RWPE1 (cell line): ENCODE results near the gene GPATCH2.

Experiments
- CTCF ChIA-PET: fragments of 350-600 bp; sonication (Branson Sonifier 250); formaldehyde crosslinking; extraction: SDS; loops from one replicate; lab custom pipeline; 2021; lab: Yijun Ruan, JAX
- POLR2A ChIA-PET: fragments of 400-600 bp; formaldehyde crosslinking; extraction: SDS; loops from one replicate; lab custom pipeline; 2020; ENCODE audit warnings: antibody characterized with exemption; ENCODE audit not compliant: low non-redundant PET; lab: Yijun Ruan, JAX
- DNase-seq: peaks from one replicate; pipeline ENCODE4 v3.0.0; 2012; ENCODE audit warnings: low spot score
- H3K27ac ChIP-seq: fragments of 450-650 bp; 2 replicates; pipeline ENCODE4 v1.5.1; 2017
- CTCF ChIP-seq: fragments of 450-650 bp; conservative IDR thresholded peaks from 2 replicates; pipeline ENCODE4 v1.5.1; 2017; ENCODE audit warnings: low read depth, mild to moderate bottlenecking

GPATCH2 gene

GRCh38 chr1:217457016-217457415 is 173.9 kb downstream of the GPATCH2 start:
- TF ChIP-seq CTCF: no peak
- CTCF ChIA-PET: no interaction called here
- POLR2A ChIA-PET: no interaction called here
- H3K27ac ChIP-seq: no peak overlapping the region
- DNase-seq: no peak

GRCh38 chr1:217456261-217456660 is 174.6 kb downstream of the GPATCH2 start:
- no peak for DNase-seq
- CTCF ChIA-PET: no interaction called here
- no peak for TF ChIP-seq CTCF
- POLR2A ChIA-PET: no interaction called here
- H3K27ac ChIP-seq: no peak overlapping the region

- no peak overlapping the region for H3K27ac ChIP-seq
- CTCF ChIA-PET: interaction anchor here (0.7 kb wide), 1 partner anchor 206 kb away, joined by 3 read pairs; no protein-coding TSS in a partner anchor
- TF ChIP-seq CTCF: no peak
- no peak for DNase-seq
- POLR2A ChIA-PET: no interaction called here
Observed at GRCh38 chr1:217453816-217454215, 177.1 kb downstream of the GPATCH2 start.

- H3K27ac ChIP-seq: no peak overlapping the region
- ChIA-PET POLR2A (no interaction called here), CTCF (no interaction called here)
- no peak for TF ChIP-seq CTCF
- DNase-seq: no peak
Observed at GRCh38 chr1:217449370-217449769, 181.5 kb downstream of the GPATCH2 start.

GRCh38 chr1:217443845-217444244 is 187.0 kb downstream of the GPATCH2 start:
- ChIA-PET CTCF (no interaction called here), POLR2A (no interaction called here)
- no peak overlapping the region for H3K27ac ChIP-seq
- TF ChIP-seq CTCF: no peak
- no peak for DNase-seq

- H3K27ac ChIP-seq: no peak overlapping the region
- POLR2A ChIA-PET: no interaction called here
- no peak for DNase-seq
- CTCF ChIA-PET: interaction anchor here (0.7 kb wide), 1 partner anchor 469 kb away, joined by 3 read pairs; no protein-coding TSS in a partner anchor
- TF ChIP-seq CTCF: no peak
Observed at GRCh38 chr1:217437376-217437775, 193.5 kb downstream of the GPATCH2 start.
